Upper lobe of left lung (tissue), 6 donors: ENCODE results near the gene TCTN3. TPM values are rescaled to one million over a fixed set of nuclear protein-coding genes. Genes with fewer than 3 reads are reported as not detected.
"Not testable (repeated sequence)": the region's sequence is repeated elsewhere in the genome, so short reads cannot be mapped to it uniquely, and the experiment has no call there.

Source experiments
- ATAC-seq, 2 donors: fragments of 200-7000 bp; cut with Tn5 transposase; one replicate each; pipeline ENCODE4 v1.9.1; 2022; ENCODE audit warnings: mild to moderate bottlenecking in 2 of 2, moderate library complexity in 2 of 2; ENCODE audit not compliant: low FRiP score in 2 of 2
- DNase-seq, 2 donors: peaks; one replicate each; pipeline ENCODE4 v3.0.0-alpha.2; 2019 to 2020
- H3K27ac ChIP-seq, 4 donors: fragments of 200-600 bp; sonication (generic); one replicate each; pipeline ENCODE4 v1.5.1; 2016 to 2019
- H3K27me3 ChIP-seq, 4 donors: fragments of 200-600 bp; sonication (generic); one replicate each; pipeline ENCODE4 v1.5.1; 2017 to 2019
- H3K36me3 ChIP-seq, 4 donors: fragments of 200-600 bp; sonication (generic); one replicate each; pipeline ENCODE4 v1.5.1; 2016 to 2019
- H3K4me1 ChIP-seq, 4 donors: fragments of 200-600 bp; sonication (generic); one replicate each; pipeline ENCODE4 v1.5.1; 2018 to 2019
- H3K4me3 ChIP-seq, 4 donors: fragments of 200-600 bp; sonication (generic); one replicate each; pipeline ENCODE4 v1.5.1; 2017 to 2019; ENCODE audit warnings: mild to moderate bottlenecking in 2 of 4, moderate library complexity in 1 of 4
- H3K9me3 ChIP-seq, 4 donors: fragments of 200-600 bp; sonication (generic); one replicate each; pipeline ENCODE4 v1.5.1; 2018 to 2019
- CTCF ChIP-seq, 6 experiments: fragments of 450-650 bp in 4 of 6; fragments of 200-600 bp in 2 of 6; sonication (generic) in 2 of 6; IDR thresholded peaks; one replicate each; pipeline ENCODE4 v1.5.1; 2016 to 2019; ENCODE audit warnings: antibody characterized with exemption in 6 of 6
- EP300 ChIP-seq, 4 donors: sonication (generic); formaldehyde crosslinking; IDR thresholded peaks; one replicate each; pipeline ENCODE4 v1.5.1; 2017; ENCODE audit warnings: antibody characterized with exemption in 4 of 4, control low read depth in 2 of 4
- POLR2A ChIP-seq, 4 donors: fragments of 450-650 bp; IDR thresholded peaks; one replicate each; pipeline ENCODE4 v1.5.1; 2016 to 2017; ENCODE audit warnings: antibody characterized with exemption in 4 of 4, mild to moderate bottlenecking in 2 of 4
- POLR2AphosphoS5 ChIP-seq, 2 donors: sonication (generic); formaldehyde crosslinking; IDR thresholded peaks; one replicate each; pipeline ENCODE4 v1.5.1; 2017; ENCODE audit warnings: antibody characterized with exemption in 2 of 2
- WGBS, 2 donors: methylation state at CpG; one replicate each; pipeline ENCODE4 v1.1.5; 2017 to 2018; 5-methylcytosine and 5-hydroxymethylcytosine counted together
- total RNA-seq, 6 donors: library from RNA; depleted of rRNA in 4 of 6; stranded (reverse); fragments of >200 nt in 4 of 6; gene quantifications; one replicate each; pipeline versions ENCODE4 v1.1.0 to v1.2.1, GENCODE V29; 2016 to 2021
- donor health status: DM: no; HTN: no; CAD: no; lungs with moderate emphysema.
- donor health status: DM: no; HTN: yes; CAD: no; lungs with severe emphysema.

Gene TCTN3
- total RNA-seq, 6 donors from 2014 or later = 12.6 to 27.6 (median 25.5) TPM

- Histone ChIP-seq H3K27ac (no peak overlapping the region), H3K4me3 (no peak overlapping the region), H3K27me3 (no peaks in the 10 kb centered on the region), H3K36me3 (peaks cover 10 to 74% (median 30%) of the 10 kb centered on the region in 4 donors), H3K4me1 (peaks cover 11 to 19% (median 17%) of the 10 kb centered on the region in 4 donors), H3K9me3 (no peaks in the 10 kb centered on the region)
- no peak for TF ChIP-seq EP300 (IDR thresholded peaks at IDR 0.05)
- no peak for TF ChIP-seq POLR2AphosphoS5 (IDR thresholded peaks at IDR 0.05)
- no peak for TF ChIP-seq CTCF (IDR thresholded peaks at IDR 0.05)
- no peak for TF ChIP-seq POLR2A (IDR thresholded peaks at IDR 0.05)
- DNase-seq (no peak), ATAC-seq (no peak)
- WGBS, 2 donors = 74 to 75% methylated on average over 2 of the region's 2 CpGs
These were observed 5.1 kb downstream of the TCTN3 start for GRCh38 chr10:95688648-95689047.

- Histone ChIP-seq H3K4me1 (no peaks in the 10 kb centered on the region), H3K4me3 (no peak overlapping the region), H3K36me3 (peaks cover 19 to 89% (median 46%) of the 10 kb centered on the region in 4 donors), H3K27me3 (no peaks in the 10 kb centered on the region), H3K9me3 (no peaks in the 10 kb centered on the region), H3K27ac (no peak overlapping the region)
- no peak for DNase-seq
- TF ChIP-seq POLR2AphosphoS5 (IDR thresholded peaks at IDR 0.05) (no peak), EP300 (IDR thresholded peaks at IDR 0.05) (no peak), CTCF (IDR thresholded peaks at IDR 0.05) (no peak), POLR2A (IDR thresholded peaks at IDR 0.05) (no peak)
- ATAC-seq = no peak
These were observed 9.8 kb downstream of the TCTN3 start for GRCh38 chr10:95683966-95684365.

- TF ChIP-seq POLR2A (IDR thresholded peaks at IDR 0.05) = no peak
- no peak for TF ChIP-seq CTCF (IDR thresholded peaks at IDR 0.05)
- no peak for TF ChIP-seq POLR2AphosphoS5 (IDR thresholded peaks at IDR 0.05)
- TF ChIP-seq EP300 (IDR thresholded peaks at IDR 0.05) = no peak
- no peaks in the 10 kb centered on the region for H3K9me3 ChIP-seq
- 61 to 80% methylated on average over 1 of the region's 1 CpG for WGBS, 2 donors
- H3K4me1 ChIP-seq = no peaks in the 10 kb centered on the region
- ATAC-seq = no peak
- no peak overlapping the region for H3K27ac ChIP-seq
- no peaks in the 10 kb centered on the region for H3K27me3 ChIP-seq
- DNase-seq = no peak
- no peak overlapping the region for H3K4me3 ChIP-seq
- peaks cover 0 to 57% (median 10%) of the 10 kb centered on the region in 4 donors for H3K36me3 ChIP-seq
These were observed 18.2 kb downstream of the TCTN3 start for GRCh38 chr10:95675403-95676116.

- Histone ChIP-seq H3K27ac (no peak overlapping the region), H3K4me1 (no peaks in the 10 kb centered on the region), H3K4me3 (no peak overlapping the region), H3K9me3 (no peaks in the 10 kb centered on the region), H3K36me3 (peaks cover 0 to 49% (median 6%) of the 10 kb centered on the region in 4 donors), H3K27me3 (no peaks in the 10 kb centered on the region)
- ATAC-seq = no peak
- no peak for TF ChIP-seq CTCF (IDR thresholded peaks at IDR 0.05)
- TF ChIP-seq EP300 (IDR thresholded peaks at IDR 0.05) = no peak
- no peak for TF ChIP-seq POLR2A (IDR thresholded peaks at IDR 0.05)
- TF ChIP-seq POLR2AphosphoS5 (IDR thresholded peaks at IDR 0.05) = no peak
- DNase-seq = no peak
- WGBS, 2 donors = 97 to 98% methylated on average over 1 of the region's 1 CpG
These were observed 19.1 kb downstream of the TCTN3 start for GRCh38 chr10:95674643-95675042.

GRCh38 chr10:95672641-95673040, 21.1 kb downstream of the TCTN3 start:
- not testable (repeated sequence) for H3K9me3 ChIP-seq, H3K4me3 ChIP-seq, H3K4me1 ChIP-seq, ATAC-seq, H3K27ac ChIP-seq, DNase-seq, H3K27me3 ChIP-seq
- WGBS, 2 donors = 99% methylated on average over 7 of the region's 7 CpGs
- H3K36me3 ChIP-seq = peaks cover 0 to 37% (median under 1%) of the 10 kb centered on the region in 4 donors
